Esophagus mucosa (tissue), 1 donor: Measurements from ENCODE around the gene ATXN7. TPM values are rescaled to one million over a fixed set of nuclear protein-coding genes. Genes with fewer than 3 reads are reported as not detected.

Source experiments
- total RNA-seq: library from RNA; stranded (reverse); gene quantifications from one replicate; pipeline ENCODE4 v1.2.4, GENCODE V29; 2023
- donor health status: DM: yes; HTN: yes; CAD: no.

Gene ATXN7
- total RNA-seq, 1 donor from 2014 or later, result 21.9 TPM

Other genes with a start within 250 kb of the ATXN7 start
- gene SNTN, start 211.2 kb upstream of the ATXN7 start, total RNA-seq, result not detected
- gene C3orf49, start 44.6 kb upstream of the ATXN7 start, total RNA-seq, result not detected
- 70.6 TPM for gene THOC7, start 62 bp upstream of the ATXN7 start, total RNA-seq
- gene SCAANT1, start 48.5 kb downstream of the ATXN7 start, total RNA-seq, result not detected
- gene PSMD6, start 159.6 kb downstream of the ATXN7 start, total RNA-seq, result 63.8 TPM